HG03097 (cell line): ENCODE results near the gene ARFIP2.
"Not testable (repeated sequence)": the region's sequence is repeated elsewhere in the genome, so short reads cannot be mapped to it uniquely, and the experiment has no call there.

Experiments used
- ATAC-seq: cut with Tn5 transposase; IDR thresholded peaks from one replicate; pipeline ENCODE4 v1.9.1; 2021; ENCODE audit not compliant: unreplicated experiment, low FRiP score

ARFIP2 gene

GRCh38 chr11:6481012-6481923 lies at the start of gene ARFIP2, which contains the start of gene TIMM10B:
TSS of gene ARFIP2 (minus strand) at chr11:6481331. CDS start at chr11:6480421, 910 bp downstream.
TSS of gene TIMM10B (plus strand) at chr11:6481501. CDS start at chr11:6481517, 16 bp downstream.
- peak; percentile 99 for ATAC-seq

GRCh38 chr11:6530848-6531247 lies 49.7 kb upstream of the ARFIP2 start:
- no peak for ATAC-seq

- no peak for ATAC-seq
Measured at GRCh38 chr11:6529266-6529665, 48.1 kb upstream of the ARFIP2 start.

GRCh38 chr11:6526411-6527135 lies 45.4 kb upstream of the ARFIP2 start:
- ATAC-seq: no peak

GRCh38 chr11:6523253-6523652 lies 42.1 kb upstream of the ARFIP2 start:
- no peak for ATAC-seq

GRCh38 chr11:6521946-6522345 lies 40.8 kb upstream of the ARFIP2 start:
- ATAC-seq: not testable (repeated sequence)

- no peak for ATAC-seq
Measured at GRCh38 chr11:6520265-6520664, 39.1 kb upstream of the ARFIP2 start.

GRCh38 chr11:6516865-6517264 lies 35.7 kb upstream of the ARFIP2 start:
- ATAC-seq: no peak

- ATAC-seq: no peak
Measured at GRCh38 chr11:6505577-6506240, 24.6 kb upstream of the ARFIP2 start.

- ATAC-seq: no peak
Measured at GRCh38 chr11:6504166-6504565, 23.0 kb upstream of the ARFIP2 start.

- no peak for ATAC-seq
Measured at GRCh38 chr11:6502382-6502781, 21.3 kb upstream of the ARFIP2 start.

GRCh38 chr11:6498544-6498943 lies 17.4 kb upstream of the ARFIP2 start:
- ATAC-seq: no peak

GRCh38 chr11:6498121-6498520 lies 17.0 kb upstream of the ARFIP2 start:
- no peak for ATAC-seq

GRCh38 chr11:6497069-6497839 lies 16.1 kb upstream of the ARFIP2 start, which contains the start of gene DNHD1:
TSS of gene DNHD1 (plus strand) at chr11:6497280. CDS start at chr11:6498216, 936 bp downstream.
- ATAC-seq: no peak

GRCh38 chr11:6489306-6489705 lies 8.2 kb upstream of the ARFIP2 start:
- ATAC-seq: no peak

GRCh38 chr11:6488821-6489220 lies 7.7 kb upstream of the ARFIP2 start:
- no peak for ATAC-seq

GRCh38 chr11:6488342-6488741 lies 7.2 kb upstream of the ARFIP2 start:
- ATAC-seq: no peak

GRCh38 chr11:6486938-6487337 lies 5.8 kb upstream of the ARFIP2 start:
- no peak for ATAC-seq

- no peak for ATAC-seq
Measured at GRCh38 chr11:6486256-6486655, 5.1 kb upstream of the ARFIP2 start.

GRCh38 chr11:6485661-6486060 lies 4.5 kb upstream of the ARFIP2 start:
- no peak for ATAC-seq
